HepG2 (cell line): Measurements from ENCODE around the gene TBC1D22A. TPM values are rescaled to one million over a fixed set of nuclear protein-coding genes. Genes with fewer than 3 reads are reported as not detected.
A peak's percentile ranks its signal among the peaks of the same experiment; 100 is the strongest.

ENCODE experiments used
- CBX5 ChIP-seq: sonication (generic); formaldehyde crosslinking; IDR thresholded peaks from 2 replicates; pipeline ENCODE4 v1.4.0; 2020; ENCODE audit warnings: missing genetic modification reagents, borderline replicate concordance
- CSRNP1 ChIP-seq: sonication (generic); formaldehyde crosslinking; IDR thresholded peaks from 2 replicates; pipeline ENCODE4 v1.8.1; 2023; ENCODE audit warnings: mild to moderate bottlenecking, missing genetic modification reagents
- HNRNPLL ChIP-seq: fragments of 200-400 bp; formaldehyde crosslinking; IDR thresholded peaks from 2 replicates; pipeline ENCODE4 v1.6.1; 2017; ENCODE audit warnings: mild to moderate bottlenecking, low read depth, low read length; ENCODE audit not compliant: poor library complexity, severe bottlenecking
- KDM6A ChIP-seq: IDR thresholded peaks from 2 replicates; pipeline ENCODE4 v1.6.1; 2016; ENCODE audit warnings: low read depth
- KMT2A ChIP-seq: sonication (generic); formaldehyde crosslinking; IDR thresholded peaks from 2 replicates; pipeline ENCODE4 v1.4.0; 2020; ENCODE audit warnings: missing genetic modification reagents
- LCORL ChIP-seq, 2 experiments: fragments of 450-650 bp in 1 of 2; sonication (generic) in 1 of 2; formaldehyde crosslinking in 1 of 2; IDR thresholded peaks; 2 replicates each; pipeline versions ENCODE4 v1.5.0 to v1.6.1; 2017 to 2020; ENCODE audit warnings: antibody characterized with exemption in 1 of 2, missing genetic modification reagents in 1 of 2
- MEIS2 ChIP-seq: sonication (generic); formaldehyde crosslinking; IDR thresholded peaks from 2 replicates; pipeline ENCODE4 v1.9.0; 2021; ENCODE audit warnings: mild to moderate bottlenecking, missing genetic modification reagents
- NFRKB ChIP-seq: fragments of 450-650 bp; IDR thresholded peaks from 2 replicates; pipeline ENCODE4 v1.6.1; 2017
- SMAD3 ChIP-seq: sonication (generic); formaldehyde crosslinking; IDR thresholded peaks from 2 replicates; pipeline ENCODE4 v1.4.0; 2020; ENCODE audit warnings: missing genetic modification reagents
- ZNF136 ChIP-seq: sonication (generic); formaldehyde crosslinking; IDR thresholded peaks from 2 replicates; pipeline ENCODE4 v1.8.1; 2022; ENCODE audit warnings: low read depth, mild to moderate bottlenecking, moderate library complexity, missing genetic modification reagents
- ZNF230 ChIP-seq: sonication (generic); formaldehyde crosslinking; IDR thresholded peaks from 2 replicates; pipeline ENCODE4 v1.4.0; 2020; ENCODE audit warnings: mild to moderate bottlenecking, missing genetic modification reagents
- ZNF263 ChIP-seq: sonication (generic); formaldehyde crosslinking; IDR thresholded peaks from 2 replicates; pipeline ENCODE4 v1.4.0; 2020; ENCODE audit warnings: missing genetic modification reagents
- ZNF674 ChIP-seq: sonication (generic); formaldehyde crosslinking; IDR thresholded peaks from 2 replicates; pipeline ENCODE4 v1.5.0; 2020; ENCODE audit warnings: low read depth, mild to moderate bottlenecking, missing genetic modification reagents
- ZNF710 ChIP-seq: sonication (generic); formaldehyde crosslinking; IDR thresholded peaks from 2 replicates; pipeline ENCODE4 v1.5.0; 2020; ENCODE audit warnings: mild to moderate bottlenecking, missing genetic modification reagents, borderline replicate concordance
- polyA plus RNA-seq, 8 experiments: library from polyadenylated mRNA; depleted of rRNA in 3 of 8; stranded (reverse) in 7 of 8; unstranded in 1 of 8; fragments of >200 nt; fragmentation: Illumina TruSeq in 4 of 8; extraction: Trizol in 4 of 8; gene quantifications; 2 replicates each; pipeline versions ENCODE4 v1.2.1 to v1.2.3, GENCODE V29; 2011 to 2016; ENCODE audit warnings: low read depth in 4 of 8, missing spikeins in 1 of 8, mixed read lengths in 1 of 8; ENCODE audit not compliant: insufficient read depth in 1 of 8
- total RNA-seq, 5 experiments: library from RNA; depleted of rRNA; stranded (reverse); fragments of >200 nt; fragmentation: Illumina TruSeq; extraction: Trizol; gene quantifications; 2 replicates each; pipeline ENCODE4 v1.2.3, GENCODE V29; 2016; ENCODE audit warnings: low read depth in 1 of 5

The TBC1D22A gene
- total and polyA plus RNA-seq, 2 of the 13 experiments (the other 11 are each of a cell fraction or from before 2014, with no cell fraction given): 17.3 to 18.0 TPM

GRCh38 chr22:46803031-46803880 is 40.8 kb downstream of the TBC1D22A start (continued):
- TF ChIP-seq CSRNP1 (CRISPR knock-in tag): no peak
- TF ChIP-seq MEIS2 (CRISPR knock-in tag): no peak
- TF ChIP-seq KMT2A (CRISPR knock-in tag): 0 out of 2 replicates have a peak, but pooled peaks have one; percentile 38
- peak; percentile 67; the same call in 1 of the 2 replicates for TF ChIP-seq ZNF710
- TF ChIP-seq ZNF263 (CRISPR knock-in tag): peak; percentile 66
- TF ChIP-seq SMAD3 (CRISPR knock-in tag): no peak
- TF ChIP-seq NFRKB: no peak
- TF ChIP-seq ZNF136 (CRISPR knock-in tag): no peak
- no peak for TF ChIP-seq ZNF230 (CRISPR knock-in tag)
- no peak for TF ChIP-seq KDM6A
- no peak for TF ChIP-seq LCORL (IDR thresholded peaks at IDR 0.05)
- TF ChIP-seq LCORL (CRISPR knock-in tag; IDR thresholded peaks at IDR 0.05): no peak
- TF ChIP-seq CBX5: peak; percentile 61; the same call in 1 of the 2 replicates
- no peak for TF ChIP-seq HNRNPLL
- TF ChIP-seq ZNF674 (CRISPR knock-in tag): no peak
